ENCODE measurements around the gene CAMSAP3.

Gene CAMSAP3

GRCh38 chr19:7618348-7618747 lies 22.7 kb downstream of the CAMSAP3 start:
- no peak for DNase-seq
- peaks cover 23% of the 10 kb centered on the region for H3K36me3 Mint-ChIP-seq (ENCODE audit: low read depth)
- H3K27me3 Mint-ChIP-seq (ENCODE audit: low read depth, poor library complexity): no peaks in the 10 kb centered on the region
- no peak for TF ChIP-seq CTCF (IDR thresholded peaks at IDR 0.05)
- no peaks in the 10 kb centered on the region for H3K4me1 Mint-ChIP-seq
- H3K4me3 Mint-ChIP-seq: no peak overlapping the region
- H3K9me3 Mint-ChIP-seq: no peaks in the 10 kb centered on the region
- peak overlapping the region; percentile 70 for H3K27ac Mint-ChIP-seq

DNA sequence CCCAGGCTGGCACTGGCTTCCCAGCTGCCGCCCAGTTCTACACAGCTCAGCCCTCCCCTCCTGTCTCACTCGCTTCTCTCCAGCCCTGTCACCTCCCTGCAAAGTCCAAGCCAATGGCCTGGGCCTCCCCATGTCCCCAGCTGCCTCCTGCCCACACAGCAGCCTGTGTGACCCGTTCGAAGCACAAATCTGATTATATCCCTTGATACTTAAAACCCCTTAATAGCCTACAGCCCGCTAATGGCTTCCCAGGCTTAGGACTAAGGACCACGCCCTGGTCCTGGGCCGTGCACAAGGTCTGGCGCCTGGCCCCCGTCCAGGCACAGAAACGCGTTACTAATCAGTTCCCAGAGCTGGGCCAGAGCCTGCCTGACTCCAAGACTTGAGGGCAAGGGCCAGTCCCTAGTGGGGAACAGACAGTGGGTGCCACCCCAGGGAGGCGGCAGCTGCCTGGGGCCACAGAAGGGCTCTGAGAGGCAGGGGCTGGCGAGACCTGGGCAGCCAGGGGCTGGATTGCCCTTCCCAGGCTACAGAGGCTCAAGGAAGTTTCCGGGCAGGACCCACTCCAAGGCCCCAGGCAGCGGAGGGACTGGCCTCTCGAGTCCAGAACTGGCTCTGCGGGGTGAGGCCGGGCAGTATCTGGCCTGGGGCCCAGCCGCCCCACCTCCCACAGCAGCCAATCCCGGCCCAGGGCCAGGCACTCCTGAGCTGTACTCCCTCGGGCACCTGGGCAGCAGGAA lies 23.3 kb downstream of the CAMSAP3 start:
- TF ChIP-seq CTCF (IDR thresholded peaks at IDR 0.05): no peak
- peak overlapping the region; percentile 70 for H3K27ac Mint-ChIP-seq
- no peak for DNase-seq
- peaks cover 23% of the 10 kb centered on the region for H3K36me3 Mint-ChIP-seq (ENCODE audit: low read depth)
- no peaks in the 10 kb centered on the region for H3K27me3 Mint-ChIP-seq (ENCODE audit: low read depth, poor library complexity)
- no peaks in the 10 kb centered on the region for H3K4me1 Mint-ChIP-seq
- H3K4me3 Mint-ChIP-seq: no peak overlapping the region
- H3K9me3 Mint-ChIP-seq: no peaks in the 10 kb centered on the region

GRCh38 chr19:7619671-7620441 lies 24.2 kb downstream of the CAMSAP3 start:
- Mint-ChIP-seq H3K27me3 (ENCODE audit: low read depth, poor library complexity) (no peaks in the 10 kb centered on the region), H3K27ac (no peak overlapping the region), H3K36me3 (ENCODE audit: low read depth) (peaks cover 23% of the 10 kb centered on the region), H3K9me3 (no peaks in the 10 kb centered on the region), H3K4me3 (no peak overlapping the region), H3K4me1 (no peaks in the 10 kb centered on the region)
- TF ChIP-seq CTCF (IDR thresholded peaks at IDR 0.05): no peak
- no peak for DNase-seq

DNA sequence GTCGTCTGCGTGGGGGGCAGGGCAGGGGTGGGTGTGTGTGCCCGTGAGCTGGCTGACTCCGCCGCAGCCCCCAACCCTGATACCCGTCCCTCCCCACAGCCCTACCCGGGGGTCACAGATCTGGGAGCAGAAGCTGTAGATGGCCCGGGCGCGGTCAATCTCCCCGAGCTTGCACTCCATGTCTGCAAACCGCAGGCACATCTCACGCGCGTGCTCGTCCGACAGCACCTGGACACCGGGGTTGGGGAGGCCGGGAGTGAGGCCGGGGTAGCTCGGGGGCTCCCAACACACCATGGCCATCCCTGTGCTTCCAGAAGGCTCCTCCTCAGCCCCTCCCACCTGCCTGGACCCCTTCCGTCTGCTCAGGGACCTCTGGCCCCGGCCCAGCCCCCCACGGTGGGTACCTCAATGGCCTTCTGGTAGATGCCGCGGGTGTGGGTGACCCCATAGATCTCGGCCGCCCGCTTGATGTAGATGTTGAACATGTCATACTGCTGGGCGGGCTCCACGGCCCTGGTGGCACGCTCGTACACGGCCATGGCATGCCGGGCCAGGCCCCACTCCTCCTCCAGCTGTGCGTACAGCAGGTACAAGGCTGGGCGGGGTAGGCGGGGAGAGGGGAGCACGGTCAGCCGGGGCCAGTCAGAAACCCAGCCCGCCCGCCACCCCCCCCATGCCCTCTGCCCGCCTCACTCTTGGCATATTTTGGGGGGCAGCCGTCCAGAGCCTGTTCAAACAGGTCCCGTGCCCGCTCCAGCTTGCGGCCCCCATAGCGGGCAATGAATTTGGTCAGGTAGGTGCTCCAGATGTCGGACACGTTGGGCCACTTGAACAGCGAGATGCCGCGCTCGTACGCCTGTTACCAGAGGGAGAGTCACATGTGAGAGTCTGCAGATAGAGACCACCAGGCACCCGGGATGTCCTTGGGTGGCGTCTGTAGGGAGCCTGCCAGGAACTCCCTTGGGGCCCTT lies 25.1 kb downstream of the CAMSAP3 start:
- Mint-ChIP-seq H3K4me1 (no peaks in the 10 kb centered on the region), H3K27ac (no peak overlapping the region), H3K27me3 (ENCODE audit: low read depth, poor library complexity) (no peaks in the 10 kb centered on the region), H3K36me3 (ENCODE audit: low read depth) (peaks cover 23% of the 10 kb centered on the region), H3K9me3 (no peaks in the 10 kb centered on the region), H3K4me3 (no peak overlapping the region)
- no peak for DNase-seq
- no peak for TF ChIP-seq CTCF (IDR thresholded peaks at IDR 0.05)

- Mint-ChIP-seq H3K4me1 (peaks cover 6% of the 10 kb centered on the region), H3K27ac (no peak overlapping the region), H3K27me3 (ENCODE audit: low read depth, poor library complexity) (no peaks in the 10 kb centered on the region), H3K9me3 (no peaks in the 10 kb centered on the region), H3K4me3 (no peak overlapping the region), H3K36me3 (ENCODE audit: low read depth) (peaks cover 26% of the 10 kb centered on the region)
- no peak for DNase-seq
- TF ChIP-seq CTCF (IDR thresholded peaks at IDR 0.05): no peak
Observed at GRCh38 chr19:7622933-7623685, 27.4 kb downstream of the CAMSAP3 start.

Data from nephron progenitor cell (in vitro differentiated cells).